GM12878 (cell line): Measurements from ENCODE around the gene ZNF106. TPM values are rescaled to one million over a fixed set of nuclear protein-coding genes. Genes with fewer than 3 reads are reported as not detected.

Experiments used
- KDM1A ChIP-seq: fragments of 200-600 bp; sonication (generic); IDR thresholded peaks from 2 replicates; pipeline ENCODE4 v1.6.1; 2016; ENCODE audit warnings: borderline replicate concordance
- NFYB ChIP-seq: IDR thresholded peaks from 2 replicates; pipeline ENCODE4 v1.6.1; 2011; ENCODE audit warnings: low read depth, mild to moderate bottlenecking, low read length, improper control_type of control experiment, moderate library complexity; ENCODE audit not compliant: insufficient read depth
- NR2C2 ChIP-seq: IDR thresholded peaks from 2 replicates; pipeline ENCODE4 v1.6.1; 2011; ENCODE audit warnings: borderline replicate concordance, low read depth; ENCODE audit not compliant: control insufficient read depth, insufficient read length
- NR2F1 ChIP-seq: fragments of 450-650 bp; conservative IDR thresholded peaks from 2 replicates; pipeline ENCODE4 v1.6.1; 2017; ENCODE audit warnings: mild to moderate bottlenecking
- NRF1 ChIP-seq: conservative IDR thresholded peaks from 2 replicates; pipeline ENCODE4 v1.6.1; 2011; ENCODE audit warnings: mild to moderate bottlenecking, low read depth, low read length, improper control_type of control experiment
- SMARCA5 ChIP-seq: fragments of 450-650 bp; IDR thresholded peaks from 2 replicates; pipeline ENCODE4 v1.6.1; 2017; ENCODE audit warnings: mild to moderate bottlenecking
- polyA plus RNA-seq, 11 experiments: library from polyadenylated mRNA; depleted of rRNA in 4 of 11; unstranded in 6 of 11; stranded (reverse) in 5 of 11; fragments of >200 nt; fragmentation: Nextera tagmentation in 4 of 11; fragmentation: Illumina TruSeq in 1 of 11; extraction: Ambion mirVana in 4 of 11; extraction: Trizol in 1 of 11; gene quantifications; 1 replicate in 1 of 11; 2 replicates in 10 of 11; pipeline versions ENCODE4 v1.2.1 to v1.2.3, GENCODE V29; 2011 to 2016; ENCODE audit warnings: inconsistent platforms in 2 of 11, missing spikeins in 2 of 11, low read depth in 1 of 11
- total RNA-seq, 4 experiments: library from RNA; depleted of rRNA in 3 of 4; stranded (reverse); fragments of >200 nt in 3 of 4; fragmentation: Illumina TruSeq in 1 of 4; extraction: Trizol in 1 of 4; gene quantifications; 2 replicates each; pipeline versions ENCODE4 v1.2.1 to v1.2.3, GENCODE V29; 2013 to 2021
- TF ChIP-seq, protein P1 (sequence below): fragments of 450-650 bp; IDR thresholded peaks from 2 replicates; pipeline ENCODE4 v1.6.1; 2017; ENCODE audit warnings: mild to moderate bottlenecking, moderate library complexity
- TF ChIP-seq, protein P2 (sequence below): fragments of 450-650 bp; IDR thresholded peaks from 2 replicates; pipeline ENCODE4 v1.6.1; 2016; ENCODE audit warnings: mild to moderate bottlenecking
- TF ChIP-seq, protein P3 (sequence below): IDR thresholded peaks from 2 replicates; pipeline ENCODE4 v1.6.1; 2011; ENCODE audit warnings: borderline replicate concordance, low read depth, mild to moderate bottlenecking, moderate library complexity, low read length; ENCODE audit not compliant: insufficient read depth, poor library complexity, severe bottlenecking

Gene ZNF106
- total and polyA plus RNA-seq, 10 of the 15 experiments (the other 5 are each of a cell fraction or from before 2014, with no cell fraction given): 10.7 to 45.3 (median 32.5) TPM

DNA sequence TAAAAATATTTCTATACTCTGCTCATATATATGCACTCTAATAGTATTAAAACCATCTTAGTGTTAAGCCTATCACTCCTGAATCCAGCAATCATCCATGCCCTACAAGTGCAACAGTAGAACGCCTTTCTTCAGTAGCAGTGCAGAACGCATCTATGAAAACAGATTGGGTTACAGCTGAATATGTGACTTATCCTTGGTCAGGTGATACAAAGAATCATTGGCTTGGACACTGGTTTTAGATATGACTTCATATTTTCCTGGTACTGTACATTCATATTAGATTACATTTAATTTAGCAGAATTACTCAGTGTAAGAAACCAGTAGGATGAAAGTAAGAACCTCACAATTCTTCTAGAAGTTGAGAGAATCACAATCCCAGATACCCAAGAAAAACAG, 43.3 kb downstream of the ZNF106 start (continued):
- TF ChIP-seq, protein P1, sequence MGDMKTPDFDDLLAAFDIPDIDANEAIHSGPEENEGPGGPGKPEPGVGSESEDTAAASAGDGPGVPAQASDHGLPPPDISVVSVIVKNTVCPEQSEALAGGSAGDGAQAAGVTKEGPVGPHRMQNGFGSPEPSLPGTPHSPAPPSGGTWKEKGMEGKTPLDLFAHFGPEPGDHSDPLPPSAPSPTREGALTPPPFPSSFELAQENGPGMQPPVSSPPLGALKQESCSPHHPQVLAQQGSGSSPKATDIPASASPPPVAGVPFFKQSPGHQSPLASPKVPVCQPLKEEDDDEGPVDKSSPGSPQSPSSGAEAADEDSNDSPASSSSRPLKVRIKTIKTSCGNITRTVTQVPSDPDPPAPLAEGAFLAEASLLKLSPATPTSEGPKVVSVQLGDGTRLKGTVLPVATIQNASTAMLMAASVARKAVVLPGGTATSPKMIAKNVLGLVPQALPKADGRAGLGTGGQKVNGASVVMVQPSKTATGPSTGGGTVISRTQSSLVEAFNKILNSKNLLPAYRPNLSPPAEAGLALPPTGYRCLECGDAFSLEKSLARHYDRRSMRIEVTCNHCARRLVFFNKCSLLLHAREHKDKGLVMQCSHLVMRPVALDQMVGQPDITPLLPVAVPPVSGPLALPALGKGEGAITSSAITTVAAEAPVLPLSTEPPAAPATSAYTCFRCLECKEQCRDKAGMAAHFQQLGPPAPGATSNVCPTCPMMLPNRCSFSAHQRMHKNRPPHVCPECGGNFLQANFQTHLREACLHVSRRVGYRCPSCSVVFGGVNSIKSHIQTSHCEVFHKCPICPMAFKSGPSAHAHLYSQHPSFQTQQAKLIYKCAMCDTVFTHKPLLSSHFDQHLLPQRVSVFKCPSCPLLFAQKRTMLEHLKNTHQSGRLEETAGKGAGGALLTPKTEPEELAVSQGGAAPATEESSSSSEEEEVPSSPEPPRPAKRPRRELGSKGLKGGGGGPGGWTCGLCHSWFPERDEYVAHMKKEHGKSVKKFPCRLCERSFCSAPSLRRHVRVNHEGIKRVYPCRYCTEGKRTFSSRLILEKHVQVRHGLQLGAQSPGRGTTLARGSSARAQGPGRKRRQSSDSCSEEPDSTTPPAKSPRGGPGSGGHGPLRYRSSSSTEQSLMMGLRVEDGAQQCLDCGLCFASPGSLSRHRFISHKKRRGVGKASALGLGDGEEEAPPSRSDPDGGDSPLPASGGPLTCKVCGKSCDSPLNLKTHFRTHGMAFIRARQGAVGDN: no peak
- TF ChIP-seq, protein P2, sequence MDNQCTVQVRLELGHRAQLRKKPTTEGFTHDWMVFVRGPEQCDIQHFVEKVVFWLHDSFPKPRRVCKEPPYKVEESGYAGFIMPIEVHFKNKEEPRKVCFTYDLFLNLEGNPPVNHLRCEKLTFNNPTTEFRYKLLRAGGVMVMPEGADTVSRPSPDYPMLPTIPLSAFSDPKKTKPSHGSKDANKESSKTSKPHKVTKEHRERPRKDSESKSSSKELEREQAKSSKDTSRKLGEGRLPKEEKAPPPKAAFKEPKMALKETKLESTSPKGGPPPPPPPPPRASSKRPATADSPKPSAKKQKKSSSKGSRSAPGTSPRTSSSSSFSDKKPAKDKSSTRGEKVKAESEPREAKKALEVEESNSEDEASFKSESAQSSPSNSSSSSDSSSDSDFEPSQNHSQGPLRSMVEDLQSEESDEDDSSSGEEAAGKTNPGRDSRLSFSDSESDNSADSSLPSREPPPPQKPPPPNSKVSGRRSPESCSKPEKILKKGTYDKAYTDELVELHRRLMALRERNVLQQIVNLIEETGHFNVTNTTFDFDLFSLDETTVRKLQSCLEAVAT: no peak
- no peak for TF ChIP-seq NR2C2
- no peak for TF ChIP-seq NRF1
- TF ChIP-seq KDM1A: no peak
- no peak for TF ChIP-seq NFYB
- TF ChIP-seq, protein P3, sequence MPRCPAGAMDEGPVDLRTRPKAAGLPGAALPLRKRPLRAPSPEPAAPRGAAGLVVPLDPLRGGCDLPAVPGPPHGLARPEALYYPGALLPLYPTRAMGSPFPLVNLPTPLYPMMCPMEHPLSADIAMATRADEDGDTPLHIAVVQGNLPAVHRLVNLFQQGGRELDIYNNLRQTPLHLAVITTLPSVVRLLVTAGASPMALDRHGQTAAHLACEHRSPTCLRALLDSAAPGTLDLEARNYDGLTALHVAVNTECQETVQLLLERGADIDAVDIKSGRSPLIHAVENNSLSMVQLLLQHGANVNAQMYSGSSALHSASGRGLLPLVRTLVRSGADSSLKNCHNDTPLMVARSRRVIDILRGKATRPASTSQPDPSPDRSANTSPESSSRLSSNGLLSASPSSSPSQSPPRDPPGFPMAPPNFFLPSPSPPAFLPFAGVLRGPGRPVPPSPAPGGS: no peak
- TF ChIP-seq SMARCA5: no peak
- TF ChIP-seq NR2F1: no peak
